Natural killer cell (primary cell): ENCODE measurements around the gene CAT. TPM values are rescaled to one million over a fixed set of nuclear protein-coding genes. Genes with fewer than 3 reads are reported as not detected.

ENCODE experiments used
- ATAC-seq, 3 donors: fragments of 150-1000 bp in 2 of 3; fragments of 200-7000 bp in 1 of 3; cut with Tn5 transposase; 1 replicate in 1 of 3; 2 replicates in 2 of 3; pipeline ENCODE4 v1.10.0; 2021; ENCODE audit warnings: mild to moderate bottlenecking in 2 of 3, moderate library complexity in 2 of 3
- DNase-seq, 2 donors: peaks; one replicate each; pipeline versions ENCODE4 v3.0.0 to v3.0.0-alpha.2; 2013 to 2021; ENCODE audit warnings: mixed read lengths in 1 of 2
- H3K27ac ChIP-seq: one replicate; pipeline ENCODE4 v1.5.1; 2013; ENCODE audit warnings: mild to moderate bottlenecking, low read length
- H3K27me3 ChIP-seq: one replicate; pipeline ENCODE4 v1.6.1; 2013; ENCODE audit warnings: low read length; ENCODE audit not compliant: control insufficient read depth, insufficient read depth
- H3K36me3 ChIP-seq: one replicate; pipeline ENCODE4 v1.6.1; 2013; ENCODE audit warnings: low read length; ENCODE audit not compliant: control insufficient read depth, insufficient read depth
- H3K4me1 ChIP-seq: one replicate; pipeline ENCODE4 v1.6.1; 2013; ENCODE audit warnings: low read length; ENCODE audit not compliant: control insufficient read depth, insufficient read depth
- H3K4me3 ChIP-seq: one replicate; pipeline ENCODE4 v1.5.1; 2013; ENCODE audit warnings: low read length
- H3K9me3 ChIP-seq: one replicate; pipeline ENCODE4 v1.6.1; 2013; ENCODE audit warnings: low read length; ENCODE audit not compliant: control insufficient read depth, insufficient read depth
- H3K27ac Mint-ChIP-seq, 2 donors: one replicate each; pipeline ENCODE4 v1.8.0; 2022; ENCODE audit warnings: mild to moderate bottlenecking in 2 of 2, mixed read lengths in 2 of 2, moderate library complexity in 1 of 2
- H3K27me3 Mint-ChIP-seq, 2 donors: one replicate each; pipeline ENCODE4 v1.8.0; 2022; ENCODE audit warnings: low read depth in 2 of 2, mixed read lengths in 2 of 2
- H3K36me3 Mint-ChIP-seq: one replicate; pipeline ENCODE4 v1.8.0; 2022; ENCODE audit warnings: mixed read lengths
- H3K4me1 Mint-ChIP-seq, 2 donors: one replicate each; pipeline ENCODE4 v1.8.0; 2022; ENCODE audit warnings: mixed read lengths in 2 of 2
- H3K4me3 Mint-ChIP-seq: one replicate; pipeline ENCODE4 v1.8.0; 2022; ENCODE audit warnings: mild to moderate bottlenecking, moderate library complexity, mixed read lengths
- H3K9me3 Mint-ChIP-seq, 2 donors: one replicate each; pipeline ENCODE4 v1.8.0; 2022; ENCODE audit warnings: mixed read lengths in 2 of 2
- CTCF ChIP-seq: fragments of 200-600 bp; IDR thresholded peaks from one replicate; pipeline ENCODE4 v1.8.0; 2022; ENCODE audit warnings: antibody characterized with exemption
- WGBS: methylation state at CpG from one replicate; pipeline ENCODE4 v1.1.7; 2013; ENCODE audit warnings: missing lambda C conversion rate; ENCODE audit not compliant: insufficient coverage; 5-methylcytosine and 5-hydroxymethylcytosine counted together
- intact Hi-C: fragments of 100-400 bp; cut with micrococcal nuclease; formaldehyde crosslinking; loops from one replicate; pipeline ENCODE4 v1.14.2; 2022
- total RNA-seq, 4 donors: library from RNA; stranded (reverse); fragments of 120-200 nt in 1 of 4; gene quantifications; one replicate each; pipeline versions ENCODE4 v1.2.3 to v1.2.4, GENCODE V29; 2013 to 2022

The CAT gene
- total RNA-seq, 3 donors from 2014 or later (not counting 1 experiment from before 2014, with no cell fraction given), result 31.0 to 43.9 (median 36.3) TPM

DNA sequence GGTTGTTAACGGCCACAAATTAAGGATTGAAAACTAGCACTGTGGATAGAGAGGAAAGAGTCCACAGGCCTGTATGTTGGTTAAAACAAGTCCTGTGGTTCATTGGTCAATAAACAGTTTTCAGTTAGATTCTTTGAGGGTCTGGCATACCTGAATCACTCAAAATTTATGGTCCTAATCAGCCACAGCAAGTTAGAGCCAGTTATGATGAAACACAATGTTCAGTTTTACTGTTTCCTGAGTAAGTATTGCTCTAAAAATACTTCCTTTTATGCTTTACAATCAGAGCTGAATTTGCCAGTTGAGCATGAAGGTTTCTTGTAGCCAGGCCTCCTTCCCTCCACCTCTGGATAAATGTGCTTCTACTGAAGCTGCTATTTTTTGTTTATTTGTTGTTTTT lies 12.9 kb upstream of the CAT start:
- H3K4me1 Mint-ChIP-seq, result no peaks in the 10 kb centered on the region
- TF ChIP-seq CTCF, result no peak
- H3K9me3 Mint-ChIP-seq, result no peaks in the 10 kb centered on the region
- no peaks in the 10 kb centered on the region for H3K9me3 ChIP-seq
- no peak overlapping the region for H3K4me3 Mint-ChIP-seq
- H3K27ac ChIP-seq, result no peak overlapping the region
- no peaks in the 10 kb centered on the region for H3K36me3 Mint-ChIP-seq
- ATAC-seq (no peak), DNase-seq (no peak)
- H3K27me3 Mint-ChIP-seq, result peaks cover 7 to 19% of the 10 kb centered on the region in 2 donors
- H3K36me3 ChIP-seq, result no peaks in the 10 kb centered on the region
- no peak overlapping the region for H3K4me3 ChIP-seq
- no peaks in the 10 kb centered on the region for H3K4me1 ChIP-seq
- no peaks in the 10 kb centered on the region for H3K27me3 ChIP-seq
- no peak overlapping the region for H3K27ac Mint-ChIP-seq
- intact Hi-C loops, result no loop called here
- WGBS, result 35% methylated on average over 1 of the region's 1 CpG

GRCh38 chr11:34426766-34427185 lies 12.0 kb upstream of the CAT start:
- ATAC-seq (no peak), DNase-seq (no peak)
- Histone ChIP-seq H3K36me3 (no peaks in the 10 kb centered on the region), H3K27me3 (no peaks in the 10 kb centered on the region), H3K9me3 (no peaks in the 10 kb centered on the region), H3K4me1 (no peaks in the 10 kb centered on the region), H3K4me3 (no peak overlapping the region), H3K27ac (no peak overlapping the region)
- Mint-ChIP-seq H3K4me1 (no peaks in the 10 kb centered on the region), H3K4me3 (no peak overlapping the region), H3K27ac (no peak overlapping the region), H3K36me3 (no peaks in the 10 kb centered on the region), H3K27me3 (peaks cover 4 to 14% of the 10 kb centered on the region in 2 donors), H3K9me3 (no peaks in the 10 kb centered on the region)
- WGBS, result 87% methylated on average over 3 of the region's 3 CpGs
- no peak for TF ChIP-seq CTCF
- intact Hi-C loops, result no loop called here

- Mint-ChIP-seq H3K4me1 (no peaks in the 10 kb centered on the region), H3K9me3 (no peaks in the 10 kb centered on the region), H3K27me3 (peaks cover 2 to 9% of the 10 kb centered on the region in 2 donors), H3K36me3 (no peaks in the 10 kb centered on the region), H3K4me3 (no peak overlapping the region), H3K27ac (no peak overlapping the region)
- DNase-seq (no peak), ATAC-seq (no peak)
- Histone ChIP-seq H3K27me3 (no peaks in the 10 kb centered on the region), H3K27ac (no peak overlapping the region), H3K9me3 (no peaks in the 10 kb centered on the region), H3K4me3 (no peak overlapping the region), H3K4me1 (no peaks in the 10 kb centered on the region), H3K36me3 (no peaks in the 10 kb centered on the region)
- intact Hi-C loops, result no loop called here
- 16% methylated on average over 3 of the region's 4 CpGs for WGBS
- no peak for TF ChIP-seq CTCF
Observed at GRCh38 chr11:34427186-34427805, 11.4 kb upstream of the CAT start.

- H3K27ac ChIP-seq, result no peak overlapping the region
Observed at GRCh38 chr11:34431979-34432378, 6.8 kb upstream of the CAT start.

More at GRCh38 chr11:34431979-34432378, 6.8 kb upstream of the CAT start:
- DNase-seq (no peak), ATAC-seq (no peak)
- Mint-ChIP-seq H3K36me3 (no peaks in the 10 kb centered on the region), H3K4me3 (no peak overlapping the region), H3K9me3 (no peaks in the 10 kb centered on the region), H3K27ac (no peak overlapping the region), H3K27me3 (peaks cover 0 to 5% of the 10 kb centered on the region in 2 donors), H3K4me1 (no peaks in the 10 kb centered on the region)
- intact Hi-C loops, result no loop called here
- WGBS, result 70% methylated on average over 4 of the region's 4 CpGs
- H3K4me1 ChIP-seq, result no peaks in the 10 kb centered on the region
- no peaks in the 10 kb centered on the region for H3K9me3 ChIP-seq
- no peaks in the 10 kb centered on the region for H3K36me3 ChIP-seq
- H3K4me3 ChIP-seq, result no peak overlapping the region
- no peak for TF ChIP-seq CTCF
- H3K27me3 ChIP-seq, result no peaks in the 10 kb centered on the region
